ENCODE data around the gene SIRT6.
"Not testable (repeated sequence)": the region's sequence is repeated elsewhere in the genome, so short reads cannot be mapped to it uniquely, and the experiment has no call there.

SIRT6 gene

DNA sequence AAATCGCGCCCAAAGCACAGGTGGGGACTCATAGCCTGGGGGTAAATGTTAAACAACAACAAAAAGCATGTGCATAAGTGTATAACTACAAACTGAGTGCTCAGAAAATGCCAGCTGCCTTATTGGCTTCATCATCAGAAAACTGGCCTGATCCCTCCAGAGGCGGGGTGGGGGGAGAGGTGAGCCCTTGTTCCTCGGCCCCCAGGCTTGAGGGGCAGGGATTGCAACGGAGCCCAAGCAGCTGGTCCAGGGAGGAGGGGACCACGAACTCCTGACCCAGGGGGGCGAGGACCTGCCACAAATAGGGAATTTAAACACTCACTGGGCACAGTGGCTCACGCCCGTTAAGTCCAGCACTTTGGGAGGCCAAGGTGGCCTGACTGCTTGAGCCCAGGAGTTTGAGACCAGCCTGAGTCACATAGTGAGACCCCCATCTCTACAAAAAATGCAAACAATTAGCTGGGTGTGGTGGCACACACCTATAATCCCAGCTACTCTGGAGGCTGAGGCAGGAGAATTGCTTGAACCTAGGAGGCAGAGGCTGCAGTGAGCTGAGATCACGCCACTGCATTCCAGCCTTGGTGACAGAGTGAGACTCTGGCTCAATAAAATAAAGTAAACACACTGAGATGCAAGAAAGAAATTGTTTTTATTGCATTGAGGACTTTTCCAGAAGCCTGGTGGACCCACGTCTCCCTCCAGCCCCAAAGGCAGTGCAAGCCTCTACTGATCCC, 8.7 kb downstream of the SIRT6 start:
- no peak for DNase-seq

DNA sequence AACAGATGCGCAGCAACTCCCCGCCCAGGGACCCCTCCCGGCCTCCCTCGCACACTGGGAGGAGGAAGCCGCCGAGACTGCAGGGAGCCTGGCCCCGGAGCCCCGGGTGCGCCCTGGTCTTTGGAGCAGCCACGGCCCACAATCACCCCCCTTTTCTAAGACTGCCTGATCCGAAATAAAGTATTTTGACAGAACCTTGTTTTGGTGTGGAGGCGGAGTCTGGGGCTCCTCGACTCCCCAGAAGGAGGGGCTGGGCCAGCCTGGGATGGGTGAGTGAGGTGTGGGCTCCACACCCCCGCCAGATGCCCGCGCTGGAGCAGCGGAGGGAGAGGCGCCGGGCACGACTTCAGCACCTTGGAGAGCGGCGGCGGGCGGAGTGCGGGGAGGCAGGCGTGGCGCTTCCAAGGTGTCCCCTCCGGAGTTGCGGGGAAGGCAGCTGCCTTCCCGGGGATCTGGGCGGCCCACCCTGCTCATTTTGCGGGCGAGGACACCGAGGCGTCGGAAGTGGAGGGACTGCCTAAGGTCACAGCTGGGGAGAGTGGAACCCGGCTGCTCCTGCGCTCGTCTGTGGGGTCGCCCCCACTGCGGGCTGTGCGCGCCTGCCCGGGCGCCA, 9.4 kb downstream of the SIRT6 start:
- no peak for DNase-seq

DNA sequence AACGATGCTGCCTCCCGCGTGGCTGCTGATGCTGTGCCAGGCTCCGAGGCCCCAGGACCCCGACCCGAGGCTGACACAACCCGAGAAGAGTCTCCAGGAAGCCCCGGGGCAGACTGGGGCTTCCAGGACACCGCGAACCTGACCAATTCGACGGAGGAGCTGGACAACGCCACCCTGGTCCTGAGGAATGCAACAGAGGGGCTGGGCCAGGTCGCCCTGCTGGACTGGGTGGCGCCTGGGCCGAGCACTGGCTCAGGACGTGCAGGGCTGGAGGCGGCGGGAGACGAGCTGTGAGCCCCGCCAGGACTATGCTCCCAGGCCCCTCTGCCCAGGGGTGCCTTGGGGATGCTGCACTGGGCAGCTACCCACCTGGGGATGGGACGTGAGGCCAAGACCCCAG, 10.7 kb downstream of the SIRT6 start:
- no peak for DNase-seq

DNA sequence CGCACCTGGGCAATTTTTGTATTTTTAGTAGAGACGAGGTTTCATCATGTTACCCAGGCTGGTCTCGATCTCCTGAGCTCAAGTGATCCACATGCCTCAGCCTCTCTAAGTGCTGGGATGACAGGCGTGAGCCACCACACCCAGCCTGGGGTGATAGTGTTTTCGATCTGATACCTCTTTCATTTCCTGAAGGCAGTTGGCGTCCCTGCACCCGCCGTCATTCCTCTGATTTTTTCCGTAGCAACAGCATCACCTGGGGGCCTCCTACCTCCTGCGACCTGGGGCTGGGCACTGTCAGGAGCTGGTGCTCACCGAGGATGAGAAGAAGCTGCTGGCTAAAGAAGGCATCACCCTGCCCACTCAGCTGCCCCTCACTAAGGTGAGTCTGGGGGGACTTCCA, 18.1 kb downstream of the SIRT6 start:
- no peak for DNase-seq

DNA sequence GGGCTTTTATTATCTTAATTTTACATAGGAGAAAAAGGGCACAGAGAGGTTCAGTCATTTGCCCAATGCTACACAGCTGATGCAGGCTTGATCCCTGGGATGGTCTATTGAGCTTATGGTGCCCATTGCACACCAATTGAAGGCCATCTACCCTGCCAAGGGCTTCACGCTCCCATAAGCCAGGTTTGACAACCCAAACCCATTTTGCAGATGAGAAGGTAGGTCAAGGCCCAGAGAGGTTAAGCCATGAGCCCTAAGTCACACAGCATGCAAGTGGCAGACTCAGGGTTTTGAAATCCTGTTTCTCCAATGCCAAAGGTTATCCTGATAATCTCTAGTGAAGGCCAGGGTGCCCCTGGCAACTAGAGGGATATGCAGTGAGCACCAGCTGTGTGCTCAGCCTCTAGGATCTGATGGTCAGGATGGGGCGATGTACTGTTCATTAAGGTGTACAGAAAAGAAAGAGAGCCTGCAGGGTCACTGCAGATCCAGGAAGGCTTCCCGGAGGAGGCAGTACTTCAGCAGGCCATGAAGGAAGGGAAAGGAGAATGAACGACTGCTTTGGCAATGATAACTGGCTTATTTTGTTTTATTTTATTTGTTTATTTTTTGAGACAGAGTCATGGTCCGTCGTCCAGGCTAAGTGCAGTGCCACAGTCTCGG, 20.8 kb downstream of the SIRT6 start:
- DNase-seq, result no peak

DNA sequence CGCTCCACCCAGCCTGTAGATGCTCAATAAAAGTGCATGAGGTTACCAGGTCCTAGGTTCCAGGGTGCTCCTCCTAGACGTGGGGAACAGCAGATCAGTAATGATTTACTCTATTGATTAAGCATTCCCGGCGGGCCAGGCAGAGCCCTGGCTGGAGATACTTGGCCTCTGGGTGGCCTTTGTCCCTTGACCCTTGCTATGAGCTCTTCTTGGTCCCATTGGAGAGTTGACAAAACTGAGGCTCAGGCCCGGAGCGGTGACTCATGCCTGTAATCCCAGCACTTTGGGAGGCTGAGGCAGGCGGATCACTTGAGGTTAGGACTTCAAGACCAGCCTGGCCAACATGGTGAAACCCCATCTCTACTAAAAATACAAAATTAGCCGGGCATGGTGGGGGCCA, 24.4 kb downstream of the SIRT6 start:
- DNase-seq, result not testable (repeated sequence)

DNA sequence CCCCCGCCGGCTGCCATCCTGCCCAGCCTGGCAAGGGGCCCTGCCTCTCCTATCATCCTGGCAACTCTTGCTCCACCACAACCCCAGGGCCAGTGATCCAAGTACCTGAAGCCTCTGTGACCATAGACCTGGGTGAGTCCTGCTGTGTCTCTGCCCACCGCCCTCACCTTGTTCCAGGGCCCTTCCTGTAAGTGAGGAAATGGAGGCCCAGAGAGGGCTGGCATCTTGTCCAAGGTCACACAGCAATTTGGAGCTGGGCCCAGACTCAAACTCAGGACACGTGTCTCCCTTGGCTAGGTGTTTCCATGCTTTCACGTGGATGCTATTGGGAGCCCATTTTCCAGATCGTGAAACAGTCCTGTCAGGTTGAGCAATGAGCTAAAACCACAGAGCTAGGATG, 25.2 kb downstream of the SIRT6 start:
- DNase-seq, result no peak

DNA sequence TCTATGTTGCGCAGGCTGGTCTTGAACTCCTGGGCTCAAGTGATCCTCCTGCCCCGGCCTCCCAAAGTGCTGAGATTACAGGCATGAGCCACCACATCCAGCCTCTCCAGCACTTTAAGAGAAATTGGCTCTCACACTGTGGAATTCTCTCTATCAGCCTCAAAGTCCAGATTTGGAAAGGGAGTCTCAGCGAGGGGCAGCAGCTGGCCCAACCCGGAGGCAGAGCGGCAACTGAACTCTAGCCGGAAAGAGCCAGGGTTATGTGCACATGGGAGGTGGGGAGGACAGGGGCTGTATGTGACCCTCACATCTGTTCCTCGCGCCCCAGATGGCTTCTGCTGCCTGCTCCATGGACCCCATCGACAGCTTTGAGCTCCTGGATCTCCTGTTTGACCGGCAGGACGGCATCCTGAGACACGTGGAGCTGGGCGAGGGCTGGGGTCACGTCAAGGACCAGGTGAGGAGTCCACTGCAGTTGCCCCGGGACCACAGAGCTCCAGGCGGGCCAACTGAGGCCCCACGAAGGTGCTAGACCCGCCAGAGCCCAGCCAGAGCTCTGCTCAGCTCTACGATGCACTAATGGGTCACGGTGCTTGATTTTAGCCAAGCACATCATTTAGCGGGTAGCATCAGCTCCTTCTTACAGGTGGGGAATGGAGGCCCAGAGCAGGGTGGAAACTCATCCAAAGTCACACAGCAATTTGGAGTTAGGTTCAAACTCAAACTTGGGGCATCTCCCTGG, 27.6 kb downstream of the SIRT6 start:
- no peak for DNase-seq

DNA sequence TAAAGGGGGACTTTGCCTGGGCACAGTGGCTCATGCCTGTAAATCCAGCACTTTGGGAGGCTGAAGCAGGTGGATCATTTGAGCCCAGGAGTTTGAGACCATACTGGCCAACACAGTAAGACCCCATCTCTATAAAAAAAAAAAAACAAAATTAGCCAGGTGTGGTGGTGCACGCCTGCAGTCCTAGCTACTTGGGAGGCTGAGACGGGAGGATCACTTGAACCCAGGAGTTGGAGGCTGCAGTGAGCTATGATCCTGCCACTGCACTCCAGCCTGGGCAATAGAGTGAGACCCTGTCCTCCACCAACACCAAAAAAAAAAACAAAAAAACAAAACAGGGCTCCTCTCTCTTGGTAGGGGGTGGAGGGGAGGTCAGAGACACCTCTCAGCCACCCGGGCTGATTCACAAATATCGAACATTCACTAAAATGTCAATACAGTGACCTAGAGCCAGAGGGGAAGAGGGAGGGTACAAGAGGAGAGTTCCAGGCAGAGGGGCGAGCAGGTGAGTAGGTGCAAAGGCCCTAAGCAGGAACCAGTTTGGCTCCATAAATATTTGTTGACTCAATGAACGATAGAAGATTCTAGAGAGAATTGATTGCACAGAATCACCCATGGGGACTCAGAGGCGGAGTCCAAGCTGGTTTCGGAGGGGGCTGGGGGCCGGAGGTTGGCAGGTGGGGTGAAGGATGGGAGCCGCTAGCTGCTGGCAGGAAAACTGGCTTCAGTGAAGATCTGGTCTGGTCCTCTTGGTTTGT, 29.9 kb downstream of the SIRT6 start:
- no peak for DNase-seq

DNA sequence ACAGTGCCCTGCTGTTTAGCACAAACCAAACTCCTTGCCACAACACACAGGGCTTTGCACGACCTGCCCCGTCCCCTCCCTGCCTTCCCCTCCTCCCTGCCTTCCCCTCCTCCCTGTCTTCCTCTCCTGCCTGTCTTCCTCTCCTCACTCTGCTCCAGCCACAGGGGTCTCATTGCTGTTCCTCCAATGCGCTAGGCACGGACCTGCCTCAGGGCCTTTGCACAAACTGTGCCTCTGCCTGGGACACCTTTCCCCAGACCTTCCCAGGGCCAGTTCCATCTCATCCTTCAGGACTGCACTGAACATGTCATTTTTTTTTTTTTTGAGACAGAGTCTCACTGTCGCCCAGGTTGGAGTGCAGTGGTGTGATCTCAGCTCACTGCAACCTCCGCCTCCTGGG, 30.7 kb downstream of the SIRT6 start:
- DNase-seq, result no peak

DNA sequence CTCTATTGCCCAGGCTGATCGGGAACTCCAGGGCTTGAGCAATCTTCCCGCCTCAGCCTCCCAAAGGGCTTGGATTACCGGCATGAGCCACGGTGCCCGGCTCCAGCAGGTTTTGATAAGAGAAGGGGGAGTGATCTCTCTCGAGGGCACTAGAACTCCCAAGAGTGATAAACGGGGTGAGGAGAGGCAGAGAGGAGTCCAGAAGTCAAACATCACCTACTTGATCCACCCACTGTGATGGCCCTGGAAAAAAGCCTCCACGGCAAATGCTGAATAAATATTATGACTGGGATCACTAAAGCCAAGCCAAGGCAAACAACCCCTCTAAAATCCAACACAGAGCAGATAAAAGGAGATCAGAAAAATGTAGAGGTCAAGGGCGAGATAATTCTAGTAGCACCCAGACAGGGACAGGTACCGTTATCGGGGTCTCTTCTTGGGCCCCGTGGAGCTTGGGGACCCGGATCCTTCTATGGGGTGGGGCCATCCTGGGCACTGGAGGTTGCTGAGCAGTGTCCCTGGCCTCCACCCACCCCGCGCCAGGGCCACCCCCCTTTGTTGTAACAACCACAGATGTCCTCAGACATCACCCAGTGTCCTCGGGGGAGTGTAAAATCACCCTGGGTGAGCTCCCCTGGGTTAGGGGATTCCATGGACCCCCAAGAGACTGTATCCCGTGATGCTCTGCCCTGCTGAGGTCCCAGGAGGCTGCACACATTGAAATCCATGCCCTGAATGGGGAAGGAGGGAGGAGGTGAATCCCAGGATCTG, 32.7 kb downstream of the SIRT6 start:
- peak; percentile 19 for DNase-seq

DNA sequence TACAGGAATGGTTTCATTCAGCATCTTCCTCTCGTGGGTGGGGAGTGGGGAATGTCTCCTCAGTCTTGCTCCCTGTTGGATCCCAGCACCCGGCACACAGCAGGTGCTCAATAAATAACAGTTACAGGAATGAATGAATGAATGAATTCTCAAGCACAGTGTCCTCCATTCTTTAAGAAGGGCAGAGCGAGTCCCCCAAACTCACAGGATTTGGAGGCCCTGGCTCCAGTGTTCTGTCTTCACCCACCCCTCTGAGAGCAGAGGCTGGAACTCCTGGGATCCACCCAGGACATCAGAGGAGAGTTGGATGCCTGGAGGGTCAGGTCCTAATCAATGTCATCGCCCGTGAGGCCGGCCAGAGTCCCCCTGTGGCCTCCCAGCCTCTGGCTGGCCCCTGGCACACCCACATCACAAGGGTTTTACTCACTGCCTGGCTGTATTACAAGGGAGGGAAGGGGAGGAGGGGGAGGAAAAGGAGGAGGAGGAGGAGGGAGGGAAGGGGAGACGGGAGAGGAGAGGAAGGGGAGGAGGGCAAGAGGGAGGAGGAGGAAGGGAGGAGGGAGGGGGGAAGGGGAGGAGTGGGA, 37.6 kb downstream of the SIRT6 start:
- DNase-seq, result no peak

DNA sequence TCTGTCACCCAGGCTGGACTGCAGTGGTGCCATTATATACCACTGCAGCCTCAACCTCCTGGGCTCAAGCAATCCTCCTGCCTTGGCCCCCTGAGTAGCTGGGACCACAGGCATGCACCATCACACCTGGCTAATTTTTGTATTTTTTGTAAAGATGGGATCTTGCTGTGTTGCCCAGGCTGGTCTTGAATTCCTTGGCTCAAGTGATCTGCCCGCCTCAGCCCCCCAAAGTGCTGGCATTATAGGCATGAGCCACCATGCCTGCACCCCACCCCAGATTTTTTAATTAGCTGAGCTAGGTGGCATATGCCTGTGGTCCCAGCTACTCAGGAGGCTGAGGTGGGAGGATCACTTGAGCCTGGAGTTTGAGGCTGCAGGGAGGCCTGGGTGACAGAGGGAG, 39.4 kb downstream of the SIRT6 start:
- DNase-seq, result not testable (repeated sequence)

DNA sequence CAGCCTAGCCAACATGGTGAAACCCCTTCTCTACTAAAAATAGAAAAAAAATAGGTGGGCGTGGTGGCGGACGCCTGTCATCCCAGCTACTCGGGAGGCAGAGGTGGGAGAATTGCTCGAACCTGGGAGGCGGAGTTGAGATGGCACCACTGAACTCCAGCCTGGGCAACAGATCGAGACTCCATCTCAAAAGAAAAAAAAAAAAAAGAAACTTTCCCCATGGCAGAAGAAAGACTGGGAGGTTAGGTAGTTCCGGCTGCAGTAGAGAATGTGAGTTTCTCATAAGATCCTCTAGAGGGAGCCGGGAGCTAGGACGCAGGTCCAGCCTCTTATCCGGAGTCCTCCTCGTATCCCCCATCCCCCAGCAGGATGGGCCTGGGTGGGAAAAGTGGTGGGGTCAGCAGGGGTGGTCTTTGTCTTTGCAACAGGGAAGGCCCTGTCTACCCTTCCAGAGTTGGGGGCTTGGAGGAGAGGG, 42.1 kb downstream of the SIRT6 start:
- DNase-seq, result peak; percentile 72

DNA sequence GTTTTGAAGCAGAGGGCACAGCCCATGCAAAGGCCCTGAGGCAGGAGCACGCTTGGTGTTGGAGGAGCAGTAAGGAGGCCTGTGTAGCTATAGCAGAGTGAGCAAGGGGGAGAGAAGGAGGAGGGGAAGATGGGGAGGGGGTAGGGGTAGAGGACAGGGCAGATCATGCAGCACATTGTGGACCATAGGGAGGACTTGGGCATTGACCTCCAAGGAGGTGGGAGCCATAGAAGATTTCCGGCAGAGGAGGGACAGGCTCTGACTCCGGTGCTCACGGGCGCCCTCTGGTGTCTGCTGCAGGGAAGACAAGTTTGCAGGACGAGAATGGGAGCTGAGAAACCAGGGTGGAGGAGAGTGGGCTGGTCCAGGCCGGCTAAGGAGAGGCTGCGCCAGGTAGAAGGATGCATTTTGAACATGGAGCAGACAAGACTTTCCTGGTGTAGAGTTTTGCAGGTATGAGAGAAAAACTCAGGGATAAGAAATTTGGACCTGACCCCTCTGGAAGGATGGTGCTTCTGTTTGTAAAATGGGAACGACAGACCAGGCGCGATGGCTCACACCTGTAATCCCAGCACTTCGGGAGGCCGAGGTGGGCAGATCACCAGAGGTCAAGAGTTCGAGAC, 42.6 kb downstream of the SIRT6 start:
- DNase-seq, result peak; percentile 67

DNA sequence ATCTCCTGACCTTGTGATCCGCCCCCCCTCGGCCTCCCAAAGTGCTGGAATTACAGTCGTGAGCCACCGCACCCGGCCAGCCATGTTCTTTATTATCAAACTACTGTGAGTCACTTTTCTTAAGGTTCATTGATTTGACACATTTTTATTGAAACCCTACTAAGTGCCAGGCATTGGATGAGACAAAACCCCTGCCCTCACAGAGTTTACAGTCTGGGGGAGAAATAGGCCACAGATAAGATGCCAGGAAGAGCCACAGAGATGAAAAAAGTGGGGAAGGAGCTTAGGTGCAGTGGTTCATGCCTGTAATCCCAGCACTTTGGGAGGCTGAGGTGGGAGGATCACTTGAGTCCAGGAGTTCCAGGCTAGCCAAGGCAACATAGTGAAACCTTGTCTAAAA, 43.9 kb downstream of the SIRT6 start:
- DNase-seq, result no peak

DNA sequence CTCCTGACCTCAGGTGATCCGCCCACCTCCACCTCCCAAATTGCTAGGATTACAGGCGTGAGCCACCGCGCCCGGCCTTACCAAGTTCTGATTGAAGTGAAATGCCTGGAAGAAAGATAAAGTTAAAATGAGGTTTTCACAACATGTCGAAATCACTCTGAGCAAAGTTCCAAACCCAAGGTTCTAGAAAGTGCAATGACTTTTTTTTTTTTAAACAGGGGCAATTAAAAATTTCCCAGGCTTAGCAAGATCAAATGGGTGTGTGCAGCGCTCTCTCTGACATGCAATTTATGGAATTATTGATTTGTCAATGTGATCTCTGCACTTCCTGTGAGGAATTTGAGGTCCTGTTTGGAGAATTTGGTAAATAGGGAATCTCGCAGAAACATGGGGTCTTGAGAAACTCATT, 45.7 kb downstream of the SIRT6 start:
- no peak for DNase-seq

DNA sequence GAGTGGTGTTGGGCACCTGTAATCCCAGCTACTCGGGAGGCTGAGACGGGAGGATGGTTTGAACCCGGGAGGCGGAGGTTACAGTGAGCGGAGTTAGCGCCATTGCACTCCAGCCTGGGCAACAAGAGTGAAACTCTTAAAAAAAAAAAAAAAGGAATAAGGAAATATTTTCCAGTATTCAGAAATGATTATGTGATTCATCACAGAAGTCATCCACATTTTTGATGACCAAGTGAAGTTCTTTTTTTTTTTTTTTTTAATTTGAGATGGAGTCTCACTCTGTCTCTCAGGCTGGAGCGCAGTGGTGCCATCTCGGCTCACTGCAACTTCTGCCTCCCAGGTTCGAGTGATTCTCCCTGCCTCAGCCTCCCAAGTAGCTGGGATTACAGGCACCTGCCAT, 47.0 kb downstream of the SIRT6 start:
- DNase-seq, result not testable (repeated sequence)

DNA sequence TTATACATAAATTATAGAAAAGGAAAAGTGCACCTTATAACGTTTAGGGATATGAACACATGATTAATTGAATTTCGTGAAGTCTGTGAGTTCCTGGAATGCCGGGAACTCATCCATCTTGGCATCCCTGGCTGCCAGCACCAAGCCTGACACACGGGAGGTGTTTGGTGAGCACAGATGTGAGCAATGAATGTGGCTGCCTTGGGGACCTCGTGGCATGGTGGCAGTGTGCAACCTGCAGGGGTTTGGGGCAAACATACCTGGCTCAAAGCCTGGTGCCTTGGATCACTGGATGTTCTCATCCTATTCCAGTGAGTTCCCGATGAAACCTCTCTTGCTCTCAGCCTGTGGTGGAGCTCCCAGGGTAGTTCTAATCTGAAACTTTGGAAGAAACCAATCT, 48.0 kb downstream of the SIRT6 start:
- DNase-seq, result no peak

DNA sequence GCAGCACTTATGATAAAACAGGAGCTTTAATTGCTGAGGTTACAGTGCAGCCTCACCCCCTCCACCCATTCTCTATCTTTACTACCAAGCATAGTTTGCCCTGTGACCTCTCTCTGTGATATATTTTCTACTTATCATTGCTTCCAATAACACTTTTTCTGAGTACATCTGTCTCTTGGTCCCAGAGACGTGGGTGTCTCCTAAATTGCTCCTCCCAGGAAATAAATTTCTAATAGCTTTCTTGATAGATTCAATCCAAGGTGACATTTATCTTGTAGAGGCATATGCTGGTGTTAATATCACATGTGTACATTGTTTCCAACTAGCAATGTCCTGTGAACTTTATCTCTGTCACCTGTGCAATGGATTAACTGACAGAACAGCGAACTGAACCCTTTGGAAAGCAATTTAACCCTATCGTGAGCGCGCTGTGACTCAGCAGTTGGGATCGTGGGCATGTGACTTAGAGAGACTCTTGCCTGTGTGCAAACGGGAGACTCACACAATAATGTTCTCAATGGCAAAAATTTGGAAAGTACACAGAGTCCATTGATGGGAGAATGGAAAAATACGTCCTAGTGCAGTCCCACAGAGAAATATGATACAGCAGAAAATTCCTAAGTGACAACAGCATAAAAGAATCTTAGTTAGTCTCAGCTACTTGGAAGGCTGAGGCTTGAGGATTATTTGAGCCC, 51.5 kb downstream of the SIRT6 start:
- DNase-seq, result no peak
